ENCODE results near the gene QRSL1. TPM values are rescaled to one million over a fixed set of nuclear protein-coding genes. Genes with fewer than 3 reads are reported as not detected.

The QRSL1 gene
- total RNA-seq, 1 experiment from 2014 or later: 18.4 TPM

GRCh38 chr6:106716966-106717365 is 87.6 kb downstream of the QRSL1 start:
- BruUV-seq (replicated peaks): no TSS peak
- intact Hi-C loops (cut with micrococcal nuclease; ENCODE audit: unreplicated experiment): no loop called here
- Histone ChIP-seq H3K4me3 (ENCODE audit: low read depth in 2 of 2, low read length in 2 of 2) (no peak overlapping the region), H3K36me3 (ENCODE audit: control insufficient read depth, insufficient read depth, low read length) (no peaks in the 10 kb centered on the region), H3K27ac (ENCODE audit: low read length) (no peak overlapping the region), H3K27me3 (ENCODE audit: control insufficient read depth, insufficient read depth, low read length) (peaks cover 11% of the 10 kb centered on the region), H3K9me3 (ENCODE audit: control insufficient read depth, insufficient read depth, low read depth, low read length) (no peaks in the 10 kb centered on the region), H3K4me1 (ENCODE audit: control insufficient read depth, insufficient read depth, low read length) (no peaks in the 10 kb centered on the region)
- TF ChIP-seq SIN3A (IDR thresholded peaks at IDR 0.05; ENCODE audit: borderline replicate concordance, insufficient read depth, low read depth, low read length) (no peak), REST (IDR thresholded peaks at IDR 0.05; ENCODE audit: insufficient read depth in 1 of 2, low read depth in 2 of 2, low read length in 1 of 2) (no peak), CTCF (IDR thresholded peaks at IDR 0.05) (no peak), TCF7L2 (IDR thresholded peaks at IDR 0.05; ENCODE audit: low read depth, low read length) (no peak), POLR2AphosphoS5 (IDR thresholded peaks at IDR 0.05; ENCODE audit: low read depth, low read length) (no peak)
- in situ Hi-C loops (cut with HindIII; ENCODE audit: low pct_unique_long_range_greater_than_20kb, low sequenced_read_pairs): no loop called here
- DNase-seq (ENCODE audit: low read depth, low spot score) (no peak), ATAC-seq (no peak)
- POLR2A ChIA-PET: no interaction called here
- CTCF ChIA-PET: no interaction called here

Other genes with a start within 250 kb of the QRSL1 start
- gene RTN4IP1, start 80 bp upstream of the QRSL1 start, total RNA-seq (2021; ENCODE audit: unreplicated experiment): 9.4 TPM